WI38 (cell line): Measurements from ENCODE around the gene FOSB.

Experiments used
- H3K4me3 ChIP-seq: 2 replicates; pipeline ENCODE4 v1.5.1; 2011; ENCODE audit warnings: low read depth, mild to moderate bottlenecking, control low read depth, low read length
- TF ChIP-seq, protein P1 (sequence below): IDR thresholded peaks from 2 replicates; pipeline ENCODE4 v1.5.1; 2012; ENCODE audit warnings: low read depth, mild to moderate bottlenecking, control low read depth, low read length

Gene FOSB

DNA sequence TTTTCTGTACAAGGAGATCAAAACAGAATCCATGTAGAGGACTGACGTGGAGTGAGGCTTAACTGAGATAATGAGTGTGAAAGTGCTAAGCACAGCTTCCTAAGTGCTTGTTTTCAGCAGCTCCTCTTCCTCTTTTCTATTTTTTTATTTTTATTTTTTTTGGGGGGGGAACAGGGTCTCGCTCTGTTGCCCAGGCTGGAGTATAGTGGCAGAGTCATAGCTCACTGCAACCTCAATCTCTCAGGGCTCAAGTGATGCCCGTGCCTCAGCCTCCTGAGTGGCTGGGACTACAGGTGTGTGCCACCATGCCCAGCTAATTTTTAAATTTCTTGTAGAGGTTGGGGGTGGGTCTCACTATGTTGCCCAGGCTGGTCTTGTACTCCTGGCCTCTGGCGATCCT, 5.6 kb upstream of the FOSB start:
- no peak overlapping the region for H3K4me3 ChIP-seq
- TF ChIP-seq, protein P1, sequence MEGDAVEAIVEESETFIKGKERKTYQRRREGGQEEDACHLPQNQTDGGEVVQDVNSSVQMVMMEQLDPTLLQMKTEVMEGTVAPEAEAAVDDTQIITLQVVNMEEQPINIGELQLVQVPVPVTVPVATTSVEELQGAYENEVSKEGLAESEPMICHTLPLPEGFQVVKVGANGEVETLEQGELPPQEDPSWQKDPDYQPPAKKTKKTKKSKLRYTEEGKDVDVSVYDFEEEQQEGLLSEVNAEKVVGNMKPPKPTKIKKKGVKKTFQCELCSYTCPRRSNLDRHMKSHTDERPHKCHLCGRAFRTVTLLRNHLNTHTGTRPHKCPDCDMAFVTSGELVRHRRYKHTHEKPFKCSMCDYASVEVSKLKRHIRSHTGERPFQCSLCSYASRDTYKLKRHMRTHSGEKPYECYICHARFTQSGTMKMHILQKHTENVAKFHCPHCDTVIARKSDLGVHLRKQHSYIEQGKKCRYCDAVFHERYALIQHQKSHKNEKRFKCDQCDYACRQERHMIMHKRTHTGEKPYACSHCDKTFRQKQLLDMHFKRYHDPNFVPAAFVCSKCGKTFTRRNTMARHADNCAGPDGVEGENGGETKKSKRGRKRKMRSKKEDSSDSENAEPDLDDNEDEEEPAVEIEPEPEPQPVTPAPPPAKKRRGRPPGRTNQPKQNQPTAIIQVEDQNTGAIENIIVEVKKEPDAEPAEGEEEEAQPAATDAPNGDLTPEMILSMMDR, result no peak

GRCh38 chr19:45463241-45463640, 4.6 kb upstream of the FOSB start:
- TF ChIP-seq, protein P1, result no peak
- no peak overlapping the region for H3K4me3 ChIP-seq

DNA sequence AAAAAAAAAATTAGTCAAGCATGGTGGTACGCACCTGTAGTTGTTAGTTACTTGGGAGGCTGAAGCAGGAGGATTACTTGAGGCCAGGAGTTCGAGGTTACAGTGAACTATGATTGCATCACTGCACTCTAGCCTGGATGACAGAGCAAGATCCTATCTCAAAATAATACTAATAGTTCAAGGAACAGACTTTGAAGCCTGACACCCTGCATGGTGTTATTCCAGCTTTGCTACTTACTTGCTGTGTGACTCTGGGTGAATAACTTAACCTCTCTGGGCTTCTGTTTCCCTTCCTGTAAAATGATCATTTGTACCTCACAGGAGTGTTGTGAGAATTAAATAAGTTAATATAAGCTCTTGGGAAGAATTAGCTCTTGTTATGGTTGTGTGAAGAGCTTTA, 3.5 kb upstream of the FOSB start:
- TF ChIP-seq, protein P1, result no peak
- H3K4me3 ChIP-seq, result no peak overlapping the region

DNA sequence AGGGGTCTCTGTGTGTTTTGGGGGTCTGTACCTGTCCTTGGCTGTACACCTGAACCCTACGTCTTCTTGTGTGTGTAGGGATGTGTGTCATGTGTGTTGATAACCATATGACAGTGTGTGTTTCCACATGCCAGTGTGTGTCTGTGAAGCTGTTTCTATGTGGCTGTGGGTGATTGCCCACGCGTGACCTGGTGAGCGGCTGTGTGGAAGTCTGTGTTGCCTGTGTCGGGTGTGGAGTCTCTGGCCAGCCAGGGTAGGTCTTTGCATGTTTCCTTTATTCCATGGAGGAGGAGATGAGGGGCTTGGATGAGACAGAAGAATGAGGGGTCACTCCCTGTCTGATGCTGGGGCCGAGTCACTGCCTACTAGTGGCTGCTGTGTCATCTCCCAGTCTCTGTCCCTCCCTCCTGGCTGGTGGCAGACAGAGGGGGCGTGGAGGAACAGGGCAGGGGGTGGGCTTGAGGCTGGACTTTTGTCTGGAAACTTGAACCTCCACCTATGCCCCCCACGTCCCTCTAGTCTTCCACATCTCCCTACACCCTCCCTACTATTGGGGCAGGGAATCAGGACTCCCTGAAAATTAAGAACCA, 2.8 kb upstream of the FOSB start:
- H3K4me3 ChIP-seq, result no peak overlapping the region
- TF ChIP-seq, protein P1, result no peak

- H3K4me3 ChIP-seq, result peak overlapping the region; percentile 93
- TF ChIP-seq, protein P1, result no peak
Observed at GRCh38 chr19:45467115-45467455, 711 bp upstream of the FOSB start.

DNA sequence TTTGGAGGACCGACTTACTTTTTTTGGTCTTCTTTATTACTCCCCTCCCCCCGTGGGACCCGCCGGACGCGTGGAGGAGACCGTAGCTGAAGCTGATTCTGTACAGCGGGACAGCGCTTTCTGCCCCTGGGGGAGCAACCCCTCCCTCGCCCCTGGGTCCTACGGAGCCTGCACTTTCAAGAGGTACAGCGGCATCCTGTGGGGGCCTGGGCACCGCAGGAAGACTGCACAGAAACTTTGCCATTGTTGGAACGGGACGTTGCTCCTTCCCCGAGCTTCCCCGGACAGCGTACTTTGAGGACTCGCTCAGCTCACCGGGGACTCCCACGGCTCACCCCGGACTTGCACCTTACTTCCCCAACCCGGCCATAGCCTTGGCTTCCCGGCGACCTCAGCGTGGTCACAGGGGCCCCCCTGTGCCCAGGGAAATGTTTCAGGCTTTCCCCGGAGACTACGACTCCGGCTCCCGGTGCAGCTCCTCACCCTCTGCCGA, 409 bp downstream of the FOSB start:
- TF ChIP-seq, protein P1, result no peak
- H3K4me3 ChIP-seq, result peak overlapping the region; percentile 93

- TF ChIP-seq, protein P1, result no peak
- peak overlapping the region; percentile 93 for H3K4me3 ChIP-seq
Observed at GRCh38 chr19:45468803-45469131, 971 bp downstream of the FOSB start.
